IMR-90 (cell line): ENCODE measurements around the gene RPL35. TPM values are rescaled to one million over a fixed set of nuclear protein-coding genes. Genes with fewer than 3 reads are reported as not detected.

ENCODE experiments used
- ATAC-seq: fragments of 200-7000 bp; cut with Tn5 transposase; 2 replicates; pipeline ENCODE4 v1.9.1; 2020; ENCODE audit warnings: low read depth, mild to moderate bottlenecking, moderate library complexity
- BruUV-seq: library from RNA; stranded (reverse); fragments of 400-500 nt; replicated peaks from 2 replicates; lab custom pipeline; 2021; lab: Mats Ljungman, UMichigan
- CTCF ChIA-PET: fragments of 300-600 bp; formaldehyde crosslinking; extraction: SDS; loops from one replicate; lab custom pipeline; 2021; ENCODE audit warnings: antibody characterized with exemption; lab: Yijun Ruan, JAX
- POLR2A ChIA-PET: fragments of 300-600 bp; sonication (Branson Sonifier 250); formaldehyde crosslinking; loops from one replicate; lab custom pipeline; 2022; ENCODE audit warnings: antibody characterized with exemption; ENCODE audit not compliant: unreplicated experiment; lab: Charles Lee
- DNase-seq: peaks from one replicate; pipeline ENCODE4 v3.0.0; 2013
- H2AFZ ChIP-seq: replicated peaks from 2 replicates; pipeline ENCODE3; 2013; ENCODE audit warnings: low read length, mild to moderate bottlenecking; ENCODE audit not compliant: poor library complexity
- H2AK5ac ChIP-seq: 2 replicates; pipeline ENCODE4 v1.6.1; 2013; ENCODE audit warnings: low read depth, low read length, inconsistent platforms
- H2AK9ac ChIP-seq: replicated peaks from 2 replicates; pipeline ENCODE3; 2013; ENCODE audit warnings: mild to moderate bottlenecking, low read depth, low read length, moderate library complexity; ENCODE audit not compliant: poor library complexity
- H2BK120ac ChIP-seq: 2 replicates; pipeline ENCODE4 v1.6.1; 2013; ENCODE audit warnings: low read depth, low read length, inconsistent platforms
- H2BK15ac ChIP-seq: 3 replicates; pipeline ENCODE4 v1.6.1; 2013; ENCODE audit warnings: low read depth, low read length, inconsistent platforms
- H2BK20ac ChIP-seq: 2 replicates; pipeline ENCODE4 v1.6.1; 2013; ENCODE audit warnings: low read depth, mild to moderate bottlenecking, inconsistent platforms, low read length, moderate library complexity
- H2BK5ac ChIP-seq: 2 replicates; pipeline ENCODE4 v1.6.1; 2013; ENCODE audit warnings: mild to moderate bottlenecking, low read depth, low read length, inconsistent platforms; ENCODE audit not compliant: poor library complexity, severe bottlenecking
- H3K14ac ChIP-seq: replicated peaks from 2 replicates; pipeline ENCODE4 v1.6.1; 2013; ENCODE audit warnings: low read depth, low read length, inconsistent platforms
- H3K18ac ChIP-seq: 2 replicates; pipeline ENCODE4 v1.6.1; 2013; ENCODE audit warnings: low read depth, low read length, control low read depth
- H3K23ac ChIP-seq: 2 replicates; pipeline ENCODE4 v1.6.1; 2013; ENCODE audit warnings: low read depth, low read length, inconsistent platforms
- H3K27ac ChIP-seq: 2 replicates; pipeline ENCODE4 v1.5.1; 2013; ENCODE audit warnings: mild to moderate bottlenecking, control low read depth, low read length; ENCODE audit not compliant: insufficient read depth
- H3K27me3 ChIP-seq: 2 replicates; pipeline ENCODE4 v1.6.1; 2013; ENCODE audit warnings: low read length; ENCODE audit not compliant: control insufficient read depth, insufficient read depth
- H3K36me3 ChIP-seq: 2 replicates; pipeline ENCODE4 v1.6.1; 2013; ENCODE audit warnings: low read length, mixed read lengths; ENCODE audit not compliant: control insufficient read depth, insufficient read depth
- H3K4ac ChIP-seq: 2 replicates; pipeline ENCODE4 v1.6.1; 2013; ENCODE audit warnings: low read depth, low read length, inconsistent platforms
- H3K4me1 ChIP-seq: 2 replicates; pipeline ENCODE4 v1.6.1; 2013; ENCODE audit warnings: low read length, mixed read lengths; ENCODE audit not compliant: control insufficient read depth, insufficient read depth
- H3K4me2 ChIP-seq: 2 replicates; pipeline ENCODE4 v1.6.1; 2013; ENCODE audit warnings: low read depth, mild to moderate bottlenecking, control low read depth, low read length, moderate library complexity
- H3K4me3 ChIP-seq: 2 replicates; pipeline ENCODE4 v1.5.1; 2013; ENCODE audit warnings: low read depth, mild to moderate bottlenecking, control low read depth, low read length, moderate library complexity; ENCODE audit not compliant: insufficient read depth
- H3K56ac ChIP-seq: 2 replicates; pipeline ENCODE4 v1.6.1; 2013; ENCODE audit warnings: low read length, inconsistent platforms; ENCODE audit not compliant: insufficient read depth; ENCODE audit errors: extremely low read depth
- H3K79me1 ChIP-seq, 2 experiments: 2 replicates each; pipeline ENCODE4 v1.6.1; 2013; ENCODE audit warnings: low read length in 2 of 2, inconsistent platforms in 1 of 2, low read depth in 1 of 2
- H3K9ac ChIP-seq: 2 replicates; pipeline ENCODE4 v1.6.1; 2013; ENCODE audit warnings: low read depth, low read length, control low read depth
- H3K9me1 ChIP-seq: 2 replicates; pipeline ENCODE4 v1.6.1; 2013; ENCODE audit warnings: low read length, inconsistent platforms; ENCODE audit not compliant: insufficient read depth
- H3K9me3 ChIP-seq: 2 replicates; pipeline ENCODE4 v1.6.1; 2013; ENCODE audit warnings: low read length; ENCODE audit not compliant: control insufficient read depth, insufficient read depth
- H4K20me1 ChIP-seq: 2 replicates; pipeline ENCODE4 v1.6.1; 2013; ENCODE audit warnings: low read length, inconsistent platforms; ENCODE audit not compliant: insufficient read depth
- H4K5ac ChIP-seq: 2 replicates; pipeline ENCODE4 v1.6.1; 2013; ENCODE audit warnings: mild to moderate bottlenecking, low read depth, low read length, control low read depth
- H4K8ac ChIP-seq, 2 experiments: 2 replicates each; pipeline ENCODE4 v1.6.1; 2013; ENCODE audit warnings: low read depth in 2 of 2, low read length in 2 of 2, control low read depth in 1 of 2, inconsistent platforms in 1 of 2
- H4K91ac ChIP-seq: 2 replicates; pipeline ENCODE4 v1.6.1; 2013; ENCODE audit warnings: low read depth, low read length, inconsistent platforms; ENCODE audit not compliant: insufficient read depth
- CEBPB ChIP-seq: IDR thresholded peaks from 2 replicates; pipeline ENCODE4 v1.6.1; 2012; ENCODE audit warnings: low read depth, low read length, improper control_type of control experiment
- CHD1 ChIP-seq: IDR thresholded peaks from 2 replicates; pipeline ENCODE4 v1.6.1; 2012; ENCODE audit warnings: low read depth, low read length, improper control_type of control experiment
- FOS ChIP-seq: fragments of 150-350 bp; IDR thresholded peaks from 2 replicates; pipeline ENCODE4 v1.6.1; 2016; ENCODE audit warnings: low read depth, low read length
- POLR2A ChIP-seq: IDR thresholded peaks from 2 replicates; pipeline ENCODE4 v1.6.1; 2012; ENCODE audit warnings: mild to moderate bottlenecking, low read depth, low read length
- WGBS, 2 experiments: methylation state at CpG; one replicate each; pipeline versions ENCODE4 v1.1.5 to v1.1.7; 2013; ENCODE audit warnings: missing lambda C conversion rate in 2 of 2; ENCODE audit not compliant: insufficient read length in 1 of 2; ENCODE audit errors: extremely low coverage in 2 of 2; 5-methylcytosine and 5-hydroxymethylcytosine counted together
- dilution Hi-C: fragments of 300-500 bp; cut with HindIII; formaldehyde crosslinking; loops from one replicate; pipeline ENCODE4 v1.14.3; 2018; ENCODE audit warnings: low sequenced_read_pairs; ENCODE audit not compliant: unreplicated experiment
- in situ Hi-C: fragments of 300-500 bp; cut with MboI; formaldehyde crosslinking; loops from 3 replicates; pipeline ENCODE4 v1.14.3; 2019; ENCODE audit warnings: low sequenced_read_pairs, inconsistent platforms, mixed read lengths
- intact Hi-C: fragments of 100-400 bp; cut with micrococcal nuclease; formaldehyde crosslinking; loops from 2 replicates; pipeline ENCODE4 v1.10.0; 2022
- polyA plus RNA-seq, 3 experiments: library from polyadenylated mRNA; depleted of rRNA; stranded (reverse); fragments of >200 nt; gene quantifications; 2 replicates each; pipeline ENCODE4 v1.2.3, GENCODE V29; 2012; ENCODE audit warnings: low replicate concordance in 1 of 3
- total RNA-seq: library from RNA; depleted of rRNA; stranded (reverse); fragments of >200 nt; gene quantifications from 2 replicates; pipeline ENCODE4 v1.2.3, GENCODE V29; 2012

RPL35 gene
- total and polyA plus RNA-seq, 2 of the 4 experiments (the other 2 are of a cell fraction): 881 to 1,650 TPM

DNA sequence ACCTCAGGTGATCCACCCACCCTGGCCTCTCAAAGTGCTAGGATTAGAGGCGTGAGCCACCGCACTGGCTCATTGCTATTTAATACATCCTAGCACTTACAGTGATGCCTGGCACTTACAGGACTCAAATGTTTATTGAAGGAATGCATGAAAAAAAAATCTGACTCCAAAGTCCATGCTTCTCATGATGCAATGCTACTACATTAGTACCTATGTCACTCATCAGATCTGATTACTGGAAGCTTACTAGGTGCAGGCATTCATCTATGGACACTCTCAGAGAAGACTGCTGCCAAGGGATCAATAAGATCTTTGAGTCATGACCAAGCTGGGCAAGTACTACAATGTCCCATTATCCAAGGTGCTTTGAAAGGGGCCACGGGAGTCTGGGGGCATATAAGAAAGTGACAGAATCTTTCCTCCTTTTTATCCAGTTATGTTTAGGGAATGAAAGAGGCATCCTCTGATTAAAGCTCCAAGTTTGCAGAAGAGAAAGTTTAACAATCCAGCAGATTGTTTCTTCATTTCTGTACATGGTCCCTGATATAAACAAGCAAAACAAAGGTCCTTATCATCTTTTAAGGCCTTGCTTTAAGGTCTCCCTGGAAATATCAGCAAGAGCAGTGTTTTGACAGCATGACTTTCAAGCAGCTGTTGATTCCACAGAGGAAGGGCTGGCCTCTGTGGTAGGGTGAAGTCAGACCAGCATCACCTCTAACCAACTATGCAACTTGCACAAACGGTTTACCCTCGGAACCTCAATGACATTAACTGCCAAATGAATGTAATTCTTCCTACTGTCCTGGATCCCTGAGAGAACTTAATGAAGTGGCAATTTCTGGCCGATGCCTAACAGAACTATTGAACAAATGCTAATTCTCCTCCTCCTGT lies 36.1 kb upstream of the RPL35 start:
- no peak overlapping the region for H3K4me3 ChIP-seq
- DNase-seq (peak; percentile 52), ATAC-seq (peak; percentile 32; the same call in 1 of the 2 replicates)
- no TSS peak for BruUV-seq
- no peak overlapping the region for H3K9ac ChIP-seq
- H4K8ac ChIP-seq: no peak overlapping the region
- ChIA-PET CTCF (no interaction called here), POLR2A (no interaction called here)
- no peaks in the 10 kb centered on the region for H3K9me3 ChIP-seq
- H2BK120ac ChIP-seq: no peak overlapping the region
- intact Hi-C loops: no loop called here
- no peak overlapping the region for H4K91ac ChIP-seq
- no peak overlapping the region for H2AFZ ChIP-seq
- no peak overlapping the region for H2AK9ac ChIP-seq
- H2AK5ac ChIP-seq: no peak overlapping the region
- no peak overlapping the region for H3K23ac ChIP-seq
- dilution Hi-C loops: no loop called here
- 0 out of 2 replicates have a peak, but pooled peaks cover 2% of the 10 kb centered on the region for H3K4me1 ChIP-seq
- peaks cover 4 to 7% of the 10 kb centered on the region in 2 experiments; a peak in 3 of 4 replicates for H3K79me1 ChIP-seq
- no peaks in the 10 kb centered on the region; the same call in 1 of the 2 replicates for H4K20me1 ChIP-seq
- H3K9me1 ChIP-seq: peaks cover 3% of the 10 kb centered on the region; the same call in 1 of the 2 replicates
- H3K18ac ChIP-seq: no peak overlapping the region
- H3K4ac ChIP-seq: no peak overlapping the region
- no peak overlapping the region for H3K14ac ChIP-seq
- H3K27ac ChIP-seq: no peak overlapping the region
- no CpG with 5 or more reads among the region's 6 CpGs for whole genome bisulfite sequencing, 2 experiments
- H3K4me2 ChIP-seq: no peak overlapping the region
- in situ Hi-C loops: no loop called here
- H2BK15ac ChIP-seq: no peak overlapping the region
- no peak overlapping the region for H4K5ac ChIP-seq
- no peak for TF ChIP-seq CHD1
- TF ChIP-seq POLR2A: no peak
- TF ChIP-seq CEBPB: peak; percentile 56; the same call in 1 of the 2 replicates
- no peak for TF ChIP-seq FOS
- H3K27me3 ChIP-seq: no peaks in the 10 kb centered on the region
- H2BK5ac ChIP-seq: no peak overlapping the region
- H2BK20ac ChIP-seq: no peak overlapping the region
- H3K56ac ChIP-seq: no peak overlapping the region
- peaks cover 25% of the 10 kb centered on the region for H3K36me3 ChIP-seq
